HepG2 (cell line): Measurements from ENCODE around the gene SERHL2. TPM values are rescaled to one million over a fixed set of nuclear protein-coding genes. Genes with fewer than 3 reads are reported as not detected.

ENCODE experiments used
- FOXO1 ChIP-seq: sonication (generic); formaldehyde crosslinking; IDR thresholded peaks from 2 replicates; pipeline ENCODE4 v1.4.0; 2020; ENCODE audit warnings: missing genetic modification reagents
- GFI1 ChIP-seq: sonication (generic); formaldehyde crosslinking; IDR thresholded peaks from 2 replicates; pipeline ENCODE4 v1.5.0; 2020; ENCODE audit warnings: missing genetic modification reagents, mild to moderate bottlenecking, borderline replicate concordance
- NONO ChIP-seq, 2 experiments: fragments of 450-650 bp in 1 of 2; sonication (generic) in 1 of 2; formaldehyde crosslinking in 1 of 2; IDR thresholded peaks in 1 of 2; conservative IDR thresholded peaks in 1 of 2; 2 replicates each; pipeline versions ENCODE4 v1.6.1 to v1.8.0; 2017 to 2022; ENCODE audit warnings: mild to moderate bottlenecking in 1 of 2, missing genetic modification reagents in 1 of 2, moderate library complexity in 1 of 2
- PAWR ChIP-seq: sonication (generic); formaldehyde crosslinking; IDR thresholded peaks from 2 replicates; pipeline ENCODE4 v1.4.0; 2020; ENCODE audit warnings: missing genetic modification reagents, mild to moderate bottlenecking, borderline replicate concordance
- POLR2G ChIP-seq: fragments of 200-400 bp; formaldehyde crosslinking; IDR thresholded peaks from 2 replicates; pipeline ENCODE4 v1.6.1; 2018; ENCODE audit warnings: mild to moderate bottlenecking, low read depth, low read length, moderate library complexity
- RCOR2 ChIP-seq: IDR thresholded peaks from 2 replicates; pipeline ENCODE4 v1.6.1; 2016; ENCODE audit warnings: missing biosample characterization, missing genetic modification reagents
- REPIN1 ChIP-seq: sonication (generic); formaldehyde crosslinking; IDR thresholded peaks from 2 replicates; pipeline ENCODE4 v1.8.0; 2022; ENCODE audit warnings: missing genetic modification reagents, low read depth, mild to moderate bottlenecking, borderline replicate concordance
- ZBTB8A ChIP-seq: sonication (generic); formaldehyde crosslinking; IDR thresholded peaks from 2 replicates; pipeline ENCODE4 v1.4.0; 2020; ENCODE audit warnings: mild to moderate bottlenecking, low read depth, missing genetic modification reagents, borderline replicate concordance
- ZNF235 ChIP-seq: sonication (generic); formaldehyde crosslinking; IDR thresholded peaks from 2 replicates; pipeline ENCODE4 v1.8.1; 2023; ENCODE audit warnings: mild to moderate bottlenecking, missing genetic modification reagents, borderline replicate concordance
- ZNF367 ChIP-seq: sonication (generic); formaldehyde crosslinking; IDR thresholded peaks from 2 replicates; pipeline ENCODE4 v1.4.0; 2020; ENCODE audit warnings: missing genetic modification reagents, borderline replicate concordance
- polyA plus RNA-seq, 8 experiments: library from polyadenylated mRNA; depleted of rRNA in 3 of 8; stranded (reverse) in 7 of 8; unstranded in 1 of 8; fragments of >200 nt; fragmentation: Illumina TruSeq in 4 of 8; extraction: Trizol in 4 of 8; gene quantifications; 2 replicates each; pipeline versions ENCODE4 v1.2.1 to v1.2.3, GENCODE V29; 2011 to 2016; ENCODE audit warnings: low read depth in 4 of 8, missing spikeins in 1 of 8, mixed read lengths in 1 of 8; ENCODE audit not compliant: insufficient read depth in 1 of 8
- total RNA-seq, 5 experiments: library from RNA; depleted of rRNA; stranded (reverse); fragments of >200 nt; fragmentation: Illumina TruSeq; extraction: Trizol; gene quantifications; 2 replicates each; pipeline ENCODE4 v1.2.3, GENCODE V29; 2016; ENCODE audit warnings: low read depth in 1 of 5
- TF ChIP-seq, protein P1 (sequence below): sonication (generic); formaldehyde crosslinking; IDR thresholded peaks from 2 replicates; pipeline ENCODE4 v1.4.0; 2020; ENCODE audit warnings: missing genetic modification reagents
- TF ChIP-seq, protein P2 (sequence below): sonication (generic); formaldehyde crosslinking; IDR thresholded peaks from 2 replicates; pipeline ENCODE4 v1.5.0; 2020; ENCODE audit warnings: missing genetic modification reagents
- TF ChIP-seq, protein P3 (sequence below): sonication (generic); formaldehyde crosslinking; IDR thresholded peaks from 2 replicates; pipeline ENCODE4 v1.8.1; 2023; ENCODE audit warnings: mild to moderate bottlenecking, missing genetic modification reagents
- TF ChIP-seq, protein P4 (sequence below): sonication (generic); formaldehyde crosslinking; IDR thresholded peaks from 2 replicates; pipeline ENCODE4 v1.5.0; 2020; ENCODE audit warnings: missing genetic modification reagents
- TF ChIP-seq, protein P5 (sequence below): sonication (generic); formaldehyde crosslinking; IDR thresholded peaks from 2 replicates; pipeline ENCODE4 v1.4.0; 2020; ENCODE audit warnings: missing genetic modification reagents, mild to moderate bottlenecking, borderline replicate concordance
- TF ChIP-seq, protein P6 (sequence below): sonication (generic); formaldehyde crosslinking; IDR thresholded peaks from 2 replicates; pipeline ENCODE4 v1.8.1; 2023; ENCODE audit warnings: missing genetic modification reagents, mild to moderate bottlenecking, borderline replicate concordance

SERHL2 gene
- total and polyA plus RNA-seq, 2 of the 13 experiments (the other 11 are each of a cell fraction or from before 2014, with no cell fraction given), result 1.0 to 1.8 TPM

DNA sequence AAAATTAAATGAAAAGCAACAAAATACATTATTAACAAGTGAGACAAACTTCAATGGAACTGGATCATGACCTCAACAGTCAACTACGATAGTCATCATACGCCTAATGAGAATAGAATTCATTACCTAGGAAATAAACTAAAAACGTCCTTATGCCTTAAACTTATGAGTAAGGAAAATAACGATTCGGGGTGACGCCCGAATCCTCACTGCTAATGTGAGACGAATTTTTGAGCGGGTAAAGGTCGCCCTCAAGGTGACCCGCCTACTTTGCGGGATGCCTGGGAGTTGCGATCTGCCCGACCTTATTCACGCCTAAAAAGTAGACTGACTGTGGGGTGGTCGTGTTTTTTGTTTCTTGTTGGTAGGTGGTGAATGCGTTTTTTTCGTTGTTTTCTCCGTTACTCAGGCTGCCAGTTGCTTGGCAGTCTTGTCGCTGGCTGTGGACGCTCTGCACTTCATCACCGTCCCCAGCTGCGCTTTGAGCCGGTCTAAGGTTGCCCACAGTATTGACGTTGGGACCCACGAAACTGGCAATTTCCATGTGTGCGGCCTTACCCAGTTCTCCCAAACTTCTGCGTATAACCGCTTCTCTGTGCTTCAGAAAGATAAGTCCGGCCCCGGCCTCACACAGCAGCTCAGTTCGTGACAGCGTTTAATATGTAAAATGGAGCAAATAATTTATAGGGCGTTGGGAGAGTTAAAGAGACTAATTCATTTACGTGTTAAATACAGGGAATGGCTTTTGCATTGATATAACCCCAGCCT, 61.5 kb downstream of the SERHL2 start (continued):
- TF ChIP-seq, protein P1, sequence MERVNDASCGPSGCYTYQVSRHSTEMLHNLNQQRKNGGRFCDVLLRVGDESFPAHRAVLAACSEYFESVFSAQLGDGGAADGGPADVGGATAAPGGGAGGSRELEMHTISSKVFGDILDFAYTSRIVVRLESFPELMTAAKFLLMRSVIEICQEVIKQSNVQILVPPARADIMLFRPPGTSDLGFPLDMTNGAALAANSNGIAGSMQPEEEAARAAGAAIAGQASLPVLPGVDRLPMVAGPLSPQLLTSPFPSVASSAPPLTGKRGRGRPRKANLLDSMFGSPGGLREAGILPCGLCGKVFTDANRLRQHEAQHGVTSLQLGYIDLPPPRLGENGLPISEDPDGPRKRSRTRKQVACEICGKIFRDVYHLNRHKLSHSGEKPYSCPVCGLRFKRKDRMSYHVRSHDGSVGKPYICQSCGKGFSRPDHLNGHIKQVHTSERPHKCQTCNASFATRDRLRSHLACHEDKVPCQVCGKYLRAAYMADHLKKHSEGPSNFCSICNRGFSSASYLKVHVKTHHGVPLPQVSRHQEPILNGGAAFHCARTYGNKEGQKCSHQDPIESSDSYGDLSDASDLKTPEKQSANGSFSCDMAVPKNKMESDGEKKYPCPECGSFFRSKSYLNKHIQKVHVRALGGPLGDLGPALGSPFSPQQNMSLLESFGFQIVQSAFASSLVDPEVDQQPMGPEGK, result peak; percentile 59
- peak; percentile 99 for TF ChIP-seq REPIN1 (CRISPR knock-in tag)
- TF ChIP-seq ZBTB8A (CRISPR knock-in tag), result no peak
- TF ChIP-seq, protein P2, sequence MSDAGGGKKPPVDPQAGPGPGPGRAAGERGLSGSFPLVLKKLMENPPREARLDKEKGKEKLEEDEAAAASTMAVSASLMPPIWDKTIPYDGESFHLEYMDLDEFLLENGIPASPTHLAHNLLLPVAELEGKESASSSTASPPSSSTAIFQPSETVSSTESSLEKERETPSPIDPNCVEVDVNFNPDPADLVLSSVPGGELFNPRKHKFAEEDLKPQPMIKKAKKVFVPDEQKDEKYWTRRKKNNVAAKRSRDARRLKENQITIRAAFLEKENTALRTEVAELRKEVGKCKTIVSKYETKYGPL, result peak; percentile 56; the same call in 1 of the 2 replicates
- TF ChIP-seq, protein P3, sequence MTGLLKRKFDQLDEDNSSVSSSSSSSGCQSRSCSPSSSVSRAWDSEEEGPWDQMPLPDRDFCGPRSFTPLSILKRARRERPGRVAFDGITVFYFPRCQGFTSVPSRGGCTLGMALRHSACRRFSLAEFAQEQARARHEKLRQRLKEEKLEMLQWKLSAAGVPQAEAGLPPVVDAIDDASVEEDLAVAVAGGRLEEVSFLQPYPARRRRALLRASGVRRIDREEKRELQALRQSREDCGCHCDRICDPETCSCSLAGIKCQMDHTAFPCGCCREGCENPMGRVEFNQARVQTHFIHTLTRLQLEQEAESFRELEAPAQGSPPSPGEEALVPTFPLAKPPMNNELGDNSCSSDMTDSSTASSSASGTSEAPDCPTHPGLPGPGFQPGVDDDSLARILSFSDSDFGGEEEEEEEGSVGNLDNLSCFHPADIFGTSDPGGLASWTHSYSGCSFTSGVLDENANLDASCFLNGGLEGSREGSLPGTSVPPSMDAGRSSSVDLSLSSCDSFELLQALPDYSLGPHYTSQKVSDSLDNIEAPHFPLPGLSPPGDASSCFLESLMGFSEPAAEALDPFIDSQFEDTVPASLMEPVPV (CRISPR knock-in tag), result peak; percentile 95; the same call in 1 of the 2 replicates
- peak; percentile 32; the same call in 1 of the 2 replicates for TF ChIP-seq RCOR2 (CRISPR knock-in tag)
- TF ChIP-seq, protein P4, sequence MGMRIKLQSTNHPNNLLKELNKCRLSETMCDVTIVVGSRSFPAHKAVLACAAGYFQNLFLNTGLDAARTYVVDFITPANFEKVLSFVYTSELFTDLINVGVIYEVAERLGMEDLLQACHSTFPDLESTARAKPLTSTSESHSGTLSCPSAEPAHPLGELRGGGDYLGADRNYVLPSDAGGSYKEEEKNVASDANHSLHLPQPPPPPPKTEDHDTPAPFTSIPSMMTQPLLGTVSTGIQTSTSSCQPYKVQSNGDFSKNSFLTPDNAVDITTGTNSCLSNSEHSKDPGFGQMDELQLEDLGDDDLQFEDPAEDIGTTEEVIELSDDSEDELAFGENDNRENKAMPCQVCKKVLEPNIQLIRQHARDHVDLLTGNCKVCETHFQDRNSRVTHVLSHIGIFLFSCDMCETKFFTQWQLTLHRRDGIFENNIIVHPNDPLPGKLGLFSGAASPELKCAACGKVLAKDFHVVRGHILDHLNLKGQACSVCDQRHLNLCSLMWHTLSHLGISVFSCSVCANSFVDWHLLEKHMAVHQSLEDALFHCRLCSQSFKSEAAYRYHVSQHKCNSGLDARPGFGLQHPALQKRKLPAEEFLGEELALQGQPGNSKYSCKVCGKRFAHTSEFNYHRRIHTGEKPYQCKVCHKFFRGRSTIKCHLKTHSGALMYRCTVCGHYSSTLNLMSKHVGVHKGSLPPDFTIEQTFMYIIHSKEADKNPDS (CRISPR knock-in tag), result no peak
- TF ChIP-seq NONO (IDR thresholded peaks at IDR 0.05), result no peak
- peak; percentile 100 for TF ChIP-seq NONO (CRISPR knock-in tag; conservative IDR thresholded peaks at IDR 0.05)
- TF ChIP-seq PAWR (CRISPR knock-in tag), result 0 out of 2 replicates have a peak, but pooled peaks have one; percentile 81
- TF ChIP-seq, protein P5, sequence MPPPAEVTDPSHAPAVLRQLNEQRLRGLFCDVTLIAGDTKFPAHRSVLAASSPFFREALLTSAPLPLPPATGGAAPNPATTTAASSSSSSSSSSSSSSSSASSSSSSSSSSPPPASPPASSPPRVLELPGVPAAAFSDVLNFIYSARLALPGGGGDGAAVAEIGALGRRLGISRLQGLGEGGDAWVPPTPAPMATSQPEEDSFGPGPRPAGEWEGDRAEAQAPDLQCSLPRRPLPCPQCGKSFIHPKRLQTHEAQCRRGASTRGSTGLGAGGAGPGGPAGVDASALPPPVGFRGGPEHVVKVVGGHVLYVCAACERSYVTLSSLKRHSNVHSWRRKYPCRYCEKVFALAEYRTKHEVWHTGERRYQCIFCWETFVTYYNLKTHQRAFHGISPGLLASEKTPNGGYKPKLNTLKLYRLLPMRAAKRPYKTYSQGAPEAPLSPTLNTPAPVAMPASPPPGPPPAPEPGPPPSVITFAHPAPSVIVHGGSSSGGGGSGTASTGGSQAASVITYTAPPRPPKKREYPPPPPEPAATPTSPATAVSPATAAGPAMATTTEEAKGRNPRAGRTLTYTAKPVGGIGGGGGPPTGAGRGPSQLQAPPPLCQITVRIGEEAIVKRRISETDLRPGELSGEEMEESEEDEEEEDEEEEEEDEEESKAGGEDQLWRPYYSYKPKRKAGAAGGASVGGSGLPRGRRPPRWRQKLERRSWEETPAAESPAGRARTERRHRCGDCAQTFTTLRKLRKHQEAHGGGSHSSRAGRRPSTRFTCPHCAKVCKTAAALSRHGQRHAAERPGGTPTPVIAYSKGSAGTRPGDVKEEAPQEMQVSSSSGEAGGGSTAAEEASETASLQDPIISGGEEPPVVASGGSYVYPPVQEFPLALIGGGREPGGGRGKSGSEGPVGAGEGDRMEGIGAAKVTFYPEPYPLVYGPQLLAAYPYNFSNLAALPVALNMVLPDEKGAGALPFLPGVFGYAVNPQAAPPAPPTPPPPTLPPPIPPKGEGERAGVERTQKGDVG (CRISPR knock-in tag), result peak; percentile 79; the same call in 1 of the 2 replicates
- TF ChIP-seq FOXO1 (CRISPR knock-in tag), result peak; percentile 77
- peak; percentile 100 for TF ChIP-seq POLR2G
- TF ChIP-seq ZNF367, result peak; percentile 58; the same call in 1 of the 2 replicates
- TF ChIP-seq, protein P6, sequence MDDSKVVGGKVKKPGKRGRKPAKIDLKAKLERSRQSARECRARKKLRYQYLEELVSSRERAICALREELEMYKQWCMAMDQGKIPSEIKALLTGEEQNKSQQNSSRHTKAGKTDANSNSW (CRISPR knock-in tag), result no peak
- TF ChIP-seq ZNF235 (CRISPR knock-in tag), result peak; percentile 78; the same call in 1 of the 2 replicates
- peak; percentile 21; the same call in 1 of the 2 replicates for TF ChIP-seq GFI1 (CRISPR knock-in tag)
